CD4-positive, alpha-beta T cell treated with Interleukin-4 for 1 hour (primary cell): ENCODE results near the gene PYDC1.
"Not testable (repeated sequence)": the region's sequence is repeated elsewhere in the genome, so short reads cannot be mapped to it uniquely, and the experiment has no call there.

Source experiments
- DNase-seq, 2 donors: peaks; one replicate each; pipeline ENCODE4 v3.0.0-alpha.2; 2020 to 2022

The PYDC1 gene

GRCh38 chr16:31221357-31222160 lies 4.6 kb upstream of the PYDC1 start:
- DNase-seq: no peak

DNA sequence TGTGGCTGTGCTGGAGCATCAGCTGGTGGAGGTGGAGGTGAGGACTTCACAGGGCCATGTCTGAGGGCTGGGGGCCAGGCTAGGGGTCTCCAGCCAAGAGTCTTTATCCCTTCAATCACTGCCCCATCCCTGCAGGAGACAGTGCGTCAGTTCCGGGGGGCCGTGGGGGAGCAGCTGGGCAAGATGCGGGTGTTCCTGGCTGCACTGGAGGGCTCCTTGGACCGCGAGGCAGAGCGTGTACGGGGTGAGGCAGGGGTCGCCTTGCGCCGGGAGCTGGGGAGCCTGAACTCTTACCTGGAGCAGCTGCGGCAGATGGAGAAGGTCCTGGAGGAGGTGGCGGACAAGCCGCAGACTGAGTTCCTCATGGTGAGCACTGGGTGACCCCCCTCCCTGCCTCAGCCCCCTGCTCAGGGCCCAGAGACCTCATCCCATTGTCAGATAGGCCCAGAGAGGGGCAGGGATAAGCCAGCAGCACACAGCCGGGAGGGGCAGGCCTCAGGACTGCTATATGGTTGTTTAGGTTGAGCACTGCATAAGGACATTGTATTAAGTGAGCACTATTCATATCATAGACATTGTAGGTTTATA lies 2.3 kb upstream of the PYDC1 start:
- no peak for DNase-seq

GRCh38 chr16:31217136-31217530 lies 198 bp upstream of the PYDC1 start:
- no peak for DNase-seq

DNA sequence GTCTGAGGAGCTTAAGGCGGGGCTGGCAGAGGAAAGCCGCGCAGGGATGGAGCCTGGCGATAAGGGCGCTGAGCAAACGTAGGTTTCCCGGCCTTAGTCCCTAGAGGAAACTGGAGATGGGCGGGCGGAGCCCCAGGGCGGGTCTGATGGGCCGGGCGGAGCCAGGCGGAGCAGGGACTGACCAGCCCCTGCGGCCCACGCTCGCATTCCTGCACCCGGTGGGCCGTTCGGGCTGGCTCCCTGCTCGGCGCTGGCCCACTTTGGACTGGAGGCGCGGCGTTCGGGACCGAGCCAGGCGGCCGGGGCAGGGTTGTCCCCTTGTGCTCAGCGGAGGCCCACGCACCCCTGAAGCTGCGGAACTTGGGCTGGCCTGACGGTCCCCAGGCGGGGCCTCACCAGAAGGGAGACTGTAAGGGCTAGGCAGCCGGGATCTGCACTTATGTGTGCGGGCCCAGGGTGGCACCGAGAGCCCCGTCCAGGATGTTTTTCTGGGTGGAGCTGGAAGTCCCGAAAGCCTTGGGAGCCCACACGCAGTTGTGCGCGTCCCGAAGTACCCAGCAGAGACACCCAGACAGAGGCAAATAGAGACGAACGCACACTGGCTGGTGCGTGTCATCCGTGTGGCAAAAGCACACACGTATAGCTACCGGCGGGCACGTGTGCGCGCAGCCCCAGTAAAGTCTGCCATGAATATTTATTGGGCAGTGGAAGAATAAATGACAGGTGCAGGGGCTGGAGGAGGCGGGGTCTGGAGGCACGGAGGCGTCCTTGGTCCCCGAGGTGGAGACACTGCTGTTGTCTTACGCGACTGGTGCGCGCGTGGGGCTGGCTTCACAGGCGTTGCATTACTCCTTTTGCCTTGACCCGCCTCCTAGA lies 1.4 kb downstream of the PYDC1 start:
- peak in 1 of 2 donors; percentile 20 for DNase-seq

GRCh38 chr16:31214708-31215286 lies 2.1 kb downstream of the PYDC1 start:
- no peak for DNase-seq

GRCh38 chr16:31213877-31214707 lies 2.8 kb downstream of the PYDC1 start, which contains the start of gene TRIM72:
TRIM72 (plus strand) TSS chr16:31214119; CDS start chr16:31214739, 620 bp downstream.
- DNase-seq: no peak

GRCh38 chr16:31213342-31213741 lies 3.6 kb downstream of the PYDC1 start:
- DNase-seq: no peak

GRCh38 chr16:31206776-31207175 lies 10.2 kb downstream of the PYDC1 start:
- no peak for DNase-seq

- no peak for DNase-seq
These were observed 11.9 kb downstream of the PYDC1 start for GRCh38 chr16:31204871-31205666.

- DNase-seq: peak in 1 of 2 donors; percentile 35
These were observed 14.2 kb downstream of the PYDC1 start, which contains the start of gene PYCARD for GRCh38 chr16:31202414-31203375. PYCARD (minus strand) TSS chr16:31202760; CDS start chr16:31202690, 70 bp downstream.

DNA sequence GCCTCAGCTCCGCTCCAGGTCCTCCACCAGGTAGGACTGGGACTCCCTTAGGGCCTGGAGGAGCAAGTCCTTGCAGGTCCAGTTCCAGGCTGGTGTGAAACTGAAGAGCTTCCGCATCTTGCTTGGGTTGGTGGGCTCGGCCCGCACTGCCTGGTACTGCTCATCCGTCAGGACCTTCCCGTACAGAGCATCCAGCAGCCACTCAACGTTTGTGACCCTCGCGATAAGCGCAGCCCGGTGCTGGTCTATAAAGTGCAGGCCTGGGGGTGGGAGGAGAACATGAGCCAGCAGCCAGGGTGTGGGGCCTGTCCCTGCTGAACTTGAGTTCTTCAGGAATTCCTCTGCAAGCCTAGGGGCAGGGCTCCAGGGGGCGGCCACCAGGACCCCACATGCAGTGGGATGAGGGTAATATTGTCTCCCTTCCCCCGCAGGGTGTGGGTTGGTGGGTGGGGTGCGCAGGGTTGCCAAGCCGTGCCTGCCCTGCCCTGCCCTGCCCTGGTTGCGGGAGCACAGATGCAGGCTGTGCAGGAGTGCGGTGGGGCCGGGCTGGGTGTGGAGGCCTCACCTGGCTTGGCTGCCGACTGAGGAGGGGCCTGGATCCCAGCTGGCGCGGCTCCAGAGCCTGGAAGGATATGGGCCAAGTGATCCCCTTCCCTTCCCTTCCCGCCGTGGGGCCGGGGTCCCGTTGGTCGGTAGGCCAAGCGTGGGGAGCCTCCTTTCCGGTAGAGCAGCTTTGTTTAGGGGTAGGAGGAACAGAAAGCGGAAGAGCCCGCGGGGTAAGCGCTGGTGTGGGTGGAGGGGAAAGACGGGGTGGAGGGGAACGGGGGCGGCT lies 15.1 kb downstream of the PYDC1 start:
- peak; percentile 47 to 51 for DNase-seq

DNA sequence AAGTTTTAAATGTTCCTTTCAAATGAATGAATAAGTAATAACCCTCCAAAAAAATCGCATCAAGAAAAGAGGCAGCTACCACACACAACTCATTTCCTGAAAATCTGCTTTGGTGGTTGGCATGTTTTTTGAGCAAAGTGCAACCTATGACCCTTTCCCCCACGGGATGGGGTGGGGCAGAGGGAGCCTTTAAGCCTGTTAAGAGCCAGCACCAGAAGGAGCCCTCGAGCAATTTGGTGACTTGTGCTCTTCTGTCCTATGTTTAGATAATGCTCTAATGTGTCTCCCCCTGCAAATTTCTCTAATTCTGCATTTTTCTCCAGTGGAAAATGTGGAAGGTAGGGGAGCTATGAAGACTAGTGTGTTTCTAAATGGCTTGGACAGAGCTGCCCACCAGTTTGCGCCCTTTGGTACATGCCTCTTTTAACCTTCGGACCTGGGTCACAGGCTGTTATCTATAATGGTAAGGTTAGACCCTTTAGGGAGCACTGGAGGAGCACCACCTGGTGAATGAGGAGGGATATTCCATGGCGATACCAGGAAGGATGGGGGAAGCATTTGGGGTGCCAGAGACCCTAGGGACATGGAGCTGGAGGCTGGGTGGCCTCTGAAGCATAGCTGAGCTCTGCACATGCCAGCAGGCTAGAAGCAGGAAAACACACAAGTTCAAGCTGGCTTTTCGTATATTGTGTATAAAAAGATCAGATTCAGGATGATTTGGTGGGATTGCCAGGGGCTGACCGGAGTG lies 15.9 kb downstream of the PYDC1 start:
- peak; percentile 40 to 58 for DNase-seq

DNA sequence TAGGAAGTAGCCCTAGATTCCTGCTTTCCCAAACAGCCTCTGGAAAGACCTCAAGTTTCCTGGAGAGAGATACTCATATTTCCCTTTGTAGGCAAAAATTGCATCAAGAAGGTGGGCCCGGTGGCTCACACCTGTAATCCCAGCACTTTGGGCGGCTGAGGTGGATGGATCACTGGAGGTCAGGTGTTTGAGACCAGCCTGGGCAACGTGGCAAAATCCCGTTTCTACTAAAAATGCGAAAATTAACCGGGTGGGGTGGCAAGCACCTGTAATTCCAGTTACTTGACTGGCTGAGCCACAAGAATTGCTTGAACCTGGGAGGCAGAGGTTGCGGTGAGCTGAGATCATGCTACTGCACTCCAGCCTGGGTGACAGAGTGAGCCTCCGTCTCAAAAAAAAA lies 16.8 kb downstream of the PYDC1 start:
- not testable (repeated sequence) for DNase-seq

DNA sequence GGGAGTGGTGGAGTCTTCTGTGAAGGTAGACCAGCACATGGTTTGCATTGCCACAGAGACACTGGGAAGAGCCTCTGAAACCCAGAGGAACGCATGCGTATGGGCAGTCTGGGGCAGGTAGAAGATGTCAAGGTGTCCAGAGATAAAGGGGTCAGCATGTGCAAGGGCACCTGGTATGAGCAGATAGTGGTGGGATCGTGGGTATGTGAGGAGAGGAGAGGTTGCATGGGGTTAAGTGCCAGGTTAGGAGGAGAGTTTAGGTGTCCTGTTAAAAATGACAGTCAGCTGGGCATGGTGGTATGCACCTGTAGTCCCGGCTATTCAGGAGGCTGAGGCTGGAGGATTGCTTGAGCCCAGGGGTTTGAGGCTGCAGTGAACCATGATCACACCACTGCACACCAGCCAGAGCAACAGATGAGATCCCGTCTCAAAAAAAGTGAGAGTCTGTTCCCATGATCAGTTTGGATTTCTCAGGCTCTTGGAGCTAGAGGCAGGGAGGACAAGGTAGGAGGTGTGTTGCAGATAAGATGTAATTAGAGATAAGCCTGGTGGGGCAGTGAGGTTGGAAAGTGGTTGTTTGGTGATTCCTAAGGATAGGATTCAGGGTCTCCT lies 17.4 kb downstream of the PYDC1 start:
- DNase-seq: no peak

DNA sequence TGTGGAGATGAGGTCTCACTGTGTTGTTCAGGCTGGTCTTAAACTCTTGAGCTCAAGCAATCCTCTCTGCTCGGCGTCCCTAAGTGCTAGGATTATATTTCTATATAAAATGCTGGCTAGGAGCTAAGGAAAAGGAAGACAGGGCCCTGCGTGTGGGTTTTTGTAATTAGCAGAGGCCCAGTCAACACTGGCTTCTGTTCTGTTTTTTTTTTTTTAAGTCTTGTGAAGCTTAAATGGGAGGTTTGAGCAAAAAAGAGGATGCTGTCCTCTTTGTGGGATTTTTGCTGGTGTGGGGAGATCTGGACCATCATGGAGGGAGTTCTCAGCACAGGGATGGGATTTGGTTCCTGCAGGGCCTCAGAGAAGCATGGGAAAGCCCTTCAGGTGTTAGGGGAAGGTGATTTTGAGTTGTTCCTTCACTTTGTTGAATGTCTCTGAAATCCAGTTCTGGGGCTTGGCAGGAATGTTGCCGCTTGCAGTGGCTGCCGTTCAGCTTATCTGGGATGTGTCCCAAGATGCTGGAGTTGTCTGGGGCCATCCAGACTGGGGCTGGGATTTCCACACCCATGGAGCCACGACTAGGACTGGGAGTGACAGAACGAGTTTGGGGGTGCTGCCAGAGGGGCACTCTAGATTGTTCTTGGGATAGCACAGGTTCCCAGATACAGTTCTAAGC lies 18.6 kb downstream of the PYDC1 start:
- no peak for DNase-seq

DNA sequence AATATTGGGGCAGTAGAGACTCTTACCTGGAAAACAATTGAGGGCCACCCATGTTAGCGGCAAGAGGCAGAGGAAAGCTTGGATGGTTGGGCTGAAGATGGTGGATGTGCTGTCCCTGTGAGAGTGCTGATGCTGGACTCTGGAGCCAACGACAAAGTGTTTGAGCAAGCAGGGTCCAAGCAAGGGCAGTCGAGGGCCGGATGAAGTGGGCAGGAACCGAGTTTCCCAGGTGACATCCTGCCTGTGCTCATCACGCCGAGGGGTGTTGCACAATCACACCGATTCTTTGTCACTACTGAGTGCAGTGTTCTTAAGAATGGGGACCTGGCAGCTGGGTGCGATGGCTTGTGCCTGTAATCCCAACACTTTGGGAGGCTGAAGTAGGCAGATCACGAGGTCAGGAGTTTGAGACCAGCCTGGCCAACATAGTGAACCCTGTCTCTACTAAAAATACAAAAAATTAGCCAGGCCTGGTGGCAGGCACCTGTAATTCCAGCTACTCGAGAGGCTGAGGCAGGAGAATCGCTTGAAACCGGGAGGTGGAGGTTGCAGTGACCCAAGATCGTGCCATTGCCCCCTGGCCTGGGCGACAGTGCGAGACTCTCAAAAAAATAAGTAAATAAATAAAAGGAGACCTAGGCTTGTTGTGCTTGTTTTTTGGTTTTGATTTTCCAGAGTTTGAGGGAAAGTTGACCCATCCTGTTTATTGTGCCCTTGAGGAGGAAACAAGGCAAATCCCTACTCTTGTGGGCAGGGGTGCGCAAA lies 20.4 kb downstream of the PYDC1 start:
- DNase-seq: no peak
